A673 (cell line): ENCODE measurements around the gene EZR. TPM values are rescaled to one million over a fixed set of nuclear protein-coding genes. Genes with fewer than 3 reads are reported as not detected.

Experiments used
- BruUV-seq: library from RNA; stranded (reverse); fragments of 400-500 nt; replicated peaks from 2 replicates; lab custom pipeline; 2021; lab: Mats Ljungman, UMichigan
- CTCF ChIA-PET: fragments of 300-600 bp; sonication (Branson Sonifier 250); formaldehyde crosslinking; loops from one replicate; lab custom pipeline; 2022; ENCODE audit warnings: antibody characterized with exemption; lab: Charles Lee
- POLR2A ChIA-PET: fragments of 300-600 bp; sonication (Branson Sonifier 250); formaldehyde crosslinking; loops from one replicate; lab custom pipeline; 2022; ENCODE audit warnings: antibody characterized with exemption; ENCODE audit not compliant: low non-redundant PET; lab: Charles Lee
- DNase-seq: peaks from one replicate; pipeline ENCODE4 v3.0.0-alpha.2; 2015; ENCODE audit warnings: low spot score
- H3K27ac ChIP-seq: fragments of 200-600 bp; sonication (generic); 2 replicates; pipeline ENCODE4 v1.5.1; 2016; ENCODE audit warnings: mixed run types, low read depth, mild to moderate bottlenecking, mixed read lengths, antibody characterized with exemption, low read length; ENCODE audit not compliant: poor library complexity, severe bottlenecking
- H3K27me3 ChIP-seq: fragments of 200-600 bp; sonication (generic); replicated peaks from 2 replicates; pipeline ENCODE4 v1.6.1; 2017; ENCODE audit warnings: mixed run types, low read depth, mild to moderate bottlenecking, mixed read lengths, antibody characterized with exemption, low read length; ENCODE audit not compliant: insufficient read depth, poor library complexity
- H3K36me3 ChIP-seq: fragments of 200-600 bp; sonication (generic); 2 replicates; pipeline ENCODE4 v1.6.1; 2016; ENCODE audit warnings: mixed run types, mild to moderate bottlenecking, mixed read lengths, antibody characterized with exemption, low read length; ENCODE audit not compliant: insufficient read depth, poor library complexity, severe bottlenecking
- H3K4me1 ChIP-seq: fragments of 200-600 bp; sonication (generic); 2 replicates; pipeline ENCODE4 v1.6.1; 2017; ENCODE audit warnings: mixed run types, mild to moderate bottlenecking, mixed read lengths, antibody characterized with exemption, low read length; ENCODE audit not compliant: insufficient read depth, poor library complexity, severe bottlenecking
- H3K4me3 ChIP-seq: fragments of 200-600 bp; sonication (generic); 2 replicates; pipeline ENCODE4 v1.5.1; 2016; ENCODE audit warnings: low read depth, mixed run types, mild to moderate bottlenecking, mixed read lengths, low read length; ENCODE audit not compliant: poor library complexity, severe bottlenecking
- H3K9me3 ChIP-seq: fragments of 200-600 bp; sonication (generic); 2 replicates; pipeline ENCODE4 v1.6.1; 2016; ENCODE audit warnings: mixed run types, low read depth, mild to moderate bottlenecking, mixed read lengths, antibody characterized with exemption, low read length; ENCODE audit not compliant: poor library complexity, severe bottlenecking
- EZH2 ChIP-seq: fragments of 200-600 bp; sonication (generic); IDR thresholded peaks from 2 replicates; pipeline ENCODE4 v1.6.1; 2017; ENCODE audit warnings: borderline replicate concordance, low read depth, mild to moderate bottlenecking, mixed read lengths, antibody characterized with exemption, low read length; ENCODE audit not compliant: poor library complexity, severe bottlenecking
- intact Hi-C: fragments of 100-400 bp; cut with micrococcal nuclease; formaldehyde crosslinking; loops from one replicate; pipeline ENCODE4 v1.10.0; 2022; ENCODE audit not compliant: unreplicated experiment
- total RNA-seq: library from RNA; stranded (reverse); gene quantifications from 2 replicates; pipeline ENCODE4 v1.2.3, GENCODE V29; 2021
- TF ChIP-seq, protein P1 (sequence below): fragments of 300-800, 200-600 bp; sonication (generic); conservative IDR thresholded peaks from 2 replicates; pipeline ENCODE4 v1.5.1; 2017; ENCODE audit warnings: low read depth, mild to moderate bottlenecking, antibody characterized with exemption, low read length, moderate library complexity, mixed read lengths

The EZR gene
- total RNA-seq, 1 experiment from 2014 or later, result 144 TPM

DNA sequence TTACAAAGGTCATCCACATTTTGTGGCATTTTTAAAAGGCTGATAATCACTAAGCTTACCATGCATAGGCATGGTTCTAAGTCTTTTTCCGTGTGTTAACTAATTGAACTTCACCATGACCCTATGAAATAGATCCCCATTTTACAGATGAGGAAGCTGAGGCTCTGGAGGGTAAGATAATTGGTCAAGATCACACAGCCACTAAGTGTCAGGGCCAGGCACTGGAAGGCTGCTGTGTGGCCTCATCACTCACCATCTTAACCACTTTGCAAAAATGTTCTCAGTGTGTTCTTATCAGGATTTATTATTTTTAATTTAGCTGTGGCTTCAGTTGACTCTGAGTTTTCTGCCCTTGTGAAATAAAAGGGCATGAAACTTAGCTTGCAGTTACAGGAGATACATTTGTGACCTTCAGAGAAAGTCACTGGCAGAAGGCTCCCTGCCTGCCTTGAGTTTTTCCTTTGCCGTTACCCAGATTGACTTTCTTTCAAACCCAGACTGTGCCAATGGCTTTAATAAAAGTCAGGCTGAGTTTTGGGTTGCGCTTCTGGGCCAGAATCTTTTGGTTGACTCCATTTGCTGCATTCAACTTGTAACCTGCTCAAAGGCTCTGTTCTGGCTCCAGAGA, 82.0 kb downstream of the EZR start:
- POLR2A ChIA-PET, result interaction anchor here (0.5 kb wide), 1 partner anchor 15 kb away, joined by 12 read pairs; no protein-coding TSS in a partner anchor
- no peaks in the 10 kb centered on the region for H3K27me3 ChIP-seq
- no TSS peak for BruUV-seq

DNA sequence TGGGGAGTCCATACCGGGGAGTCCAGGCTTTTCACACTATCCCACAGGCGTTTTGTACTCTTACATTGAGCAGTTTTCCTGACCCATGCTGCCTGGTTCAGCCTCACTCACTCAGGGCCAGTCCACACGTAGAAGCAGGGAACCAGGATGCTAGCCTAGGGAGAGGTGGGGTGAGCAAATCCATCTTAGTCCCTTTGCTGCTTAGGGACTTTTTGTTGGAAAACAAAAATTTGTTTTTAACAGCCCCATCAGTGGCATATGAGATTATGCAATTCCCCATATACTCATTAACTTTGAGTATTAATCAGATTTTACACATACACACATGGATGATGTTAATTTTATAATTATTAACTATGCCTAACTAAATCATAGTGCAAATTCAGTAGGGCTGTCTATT, 84.2 kb downstream of the EZR start:
- TF ChIP-seq, protein P1, sequence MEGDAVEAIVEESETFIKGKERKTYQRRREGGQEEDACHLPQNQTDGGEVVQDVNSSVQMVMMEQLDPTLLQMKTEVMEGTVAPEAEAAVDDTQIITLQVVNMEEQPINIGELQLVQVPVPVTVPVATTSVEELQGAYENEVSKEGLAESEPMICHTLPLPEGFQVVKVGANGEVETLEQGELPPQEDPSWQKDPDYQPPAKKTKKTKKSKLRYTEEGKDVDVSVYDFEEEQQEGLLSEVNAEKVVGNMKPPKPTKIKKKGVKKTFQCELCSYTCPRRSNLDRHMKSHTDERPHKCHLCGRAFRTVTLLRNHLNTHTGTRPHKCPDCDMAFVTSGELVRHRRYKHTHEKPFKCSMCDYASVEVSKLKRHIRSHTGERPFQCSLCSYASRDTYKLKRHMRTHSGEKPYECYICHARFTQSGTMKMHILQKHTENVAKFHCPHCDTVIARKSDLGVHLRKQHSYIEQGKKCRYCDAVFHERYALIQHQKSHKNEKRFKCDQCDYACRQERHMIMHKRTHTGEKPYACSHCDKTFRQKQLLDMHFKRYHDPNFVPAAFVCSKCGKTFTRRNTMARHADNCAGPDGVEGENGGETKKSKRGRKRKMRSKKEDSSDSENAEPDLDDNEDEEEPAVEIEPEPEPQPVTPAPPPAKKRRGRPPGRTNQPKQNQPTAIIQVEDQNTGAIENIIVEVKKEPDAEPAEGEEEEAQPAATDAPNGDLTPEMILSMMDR, result no peak
- no peak for TF ChIP-seq EZH2
- H3K4me3 ChIP-seq, result no peak overlapping the region
- no peaks in the 10 kb centered on the region for H3K4me1 ChIP-seq
- no peaks in the 10 kb centered on the region for H3K36me3 ChIP-seq
- DNase-seq, result no peak
- ChIA-PET POLR2A (no interaction called here), CTCF (no interaction called here)
- H3K27ac ChIP-seq, result no peak overlapping the region
- no TSS peak for BruUV-seq
- intact Hi-C loops, result no loop called here
- H3K9me3 ChIP-seq, result no peaks in the 10 kb centered on the region
- H3K27me3 ChIP-seq, result no peaks in the 10 kb centered on the region

More for the DNA sequence above, 82.0 kb downstream of the EZR start:
- Histone ChIP-seq H3K9me3 (no peaks in the 10 kb centered on the region), H3K36me3 (no peaks in the 10 kb centered on the region), H3K4me3 (no peak overlapping the region), H3K27ac (no peak overlapping the region), H3K4me1 (no peaks in the 10 kb centered on the region)
- DNase-seq, result no peak
- intact Hi-C loops, result no loop called here
- CTCF ChIA-PET, result no interaction called here
- TF ChIP-seq EZH2, result no peak
- TF ChIP-seq, protein P1, result no peak

DNA sequence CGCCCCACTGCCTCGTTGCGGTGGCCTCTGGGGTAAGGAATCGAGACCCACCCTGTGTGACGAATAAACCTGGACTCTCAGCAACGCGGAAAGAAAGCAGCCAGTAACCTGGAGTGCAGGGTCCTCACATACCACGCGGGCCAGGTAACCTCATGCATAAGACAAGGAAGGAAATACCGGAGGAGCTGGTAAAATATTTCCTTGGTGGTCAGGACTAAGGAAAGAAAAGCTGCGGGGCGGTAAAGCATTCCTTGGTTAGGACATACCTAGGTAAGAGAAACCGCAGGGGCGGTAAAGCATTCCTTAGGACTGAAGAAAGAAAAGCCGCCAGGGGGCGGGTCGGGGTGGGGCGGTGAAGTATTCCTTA, 88.6 kb downstream of the EZR start:
- no peak overlapping the region for H3K4me3 ChIP-seq
- H3K4me1 ChIP-seq, result no peaks in the 10 kb centered on the region
- no peaks in the 10 kb centered on the region for H3K9me3 ChIP-seq
- H3K27me3 ChIP-seq, result no peaks in the 10 kb centered on the region
- ChIA-PET CTCF (no interaction called here), POLR2A (no interaction called here)
- H3K36me3 ChIP-seq, result no peaks in the 10 kb centered on the region
- BruUV-seq, result no TSS peak
- intact Hi-C loops, result no loop called here
- TF ChIP-seq, protein P1, result no peak
- no peak for TF ChIP-seq EZH2
- no peak overlapping the region for H3K27ac ChIP-seq
- no peak for DNase-seq
